HepG2 (cell line): ENCODE results near the gene CHADL. TPM values are rescaled to one million over a fixed set of nuclear protein-coding genes. Genes with fewer than 3 reads are reported as not detected.

Experiments
- ATAC-seq: fragments of 200-7000 bp; cut with Tn5 transposase; 3 replicates; pipeline ENCODE4 v1.9.1; 2020; ENCODE audit warnings: mild to moderate bottlenecking, moderate library complexity
- BruUV-seq: library from RNA; stranded (reverse); fragments of 400-500 nt; replicated peaks from 2 replicates; lab custom pipeline; 2021; lab: Mats Ljungman, UMichigan
- CTCF ChIA-PET: fragments of 300-600 bp; formaldehyde crosslinking; extraction: SDS; loops from one replicate; lab custom pipeline; 2021; ENCODE audit warnings: low total read pairs, inconsistent platforms, low intra/inter-chr PET ratio; lab: Yijun Ruan, JAX
- POLR2A ChIA-PET: fragments of 350-600 bp; sonication (Branson Sonifier 250); formaldehyde crosslinking; loops from one replicate; lab custom pipeline; 2020; ENCODE audit warnings: antibody characterized with exemption, inconsistent platforms; lab: Yijun Ruan, JAX
- DNase-seq: peaks from one replicate; pipeline ENCODE4 v3.0.0-alpha.2; 2015; ENCODE audit warnings: low spot score
- FAIRE-seq: peaks from 3 replicates; lab custom pipeline; 2011; peaks lifted over from hg19 to GRCh38; lab: Jason Lieb, UNC
- H2AFZ ChIP-seq: one replicate; pipeline ENCODE4 v1.6.1; 2011; ENCODE audit warnings: low read length, inconsistent platforms
- H3K27ac ChIP-seq: fragments of 300-600 bp; 3 replicates; pipeline ENCODE4 v1.8.0; 2011; ENCODE audit warnings: mixed run types, mild to moderate bottlenecking, mixed read lengths, low read length, inconsistent platforms; ENCODE audit not compliant: insufficient read depth; ENCODE audit errors: extremely low read length
- H3K27me3 ChIP-seq, 2 experiments: fragments of 200-600 bp in 1 of 2; 2 replicates in 1 of 2; 3 replicates in 1 of 2; pipeline versions ENCODE4 v1.6.0 to v1.8.0; 2011; ENCODE audit warnings: low read length in 2 of 2, mild to moderate bottlenecking in 2 of 2, moderate library complexity in 2 of 2, inconsistent platforms in 1 of 2; ENCODE audit not compliant: insufficient read depth in 2 of 2, control insufficient read depth in 1 of 2
- H3K36me3 ChIP-seq, 2 experiments: fragments of 200-600 bp in 1 of 2; replicated peaks in 1 of 2; 2 replicates in 1 of 2; 3 replicates in 1 of 2; pipeline versions ENCODE4 v1.5.1 to v1.8.0; 2011; ENCODE audit warnings: low read length in 2 of 2, inconsistent platforms in 1 of 2; ENCODE audit not compliant: insufficient read depth in 2 of 2, control insufficient read depth in 1 of 2
- H3K4me1 ChIP-seq: 2 replicates; pipeline ENCODE4 v1.5.1; 2012; ENCODE audit warnings: low read length, inconsistent platforms; ENCODE audit not compliant: insufficient read depth
- H3K4me2 ChIP-seq: 2 replicates; pipeline ENCODE4 v1.6.0; 2011; ENCODE audit warnings: low read depth, low read length, inconsistent platforms
- H3K4me3 ChIP-seq, 3 experiments: fragments of 200-600 bp in 1 of 3; sonication (generic), shearing (Covaris generic) in 1 of 3; replicated peaks in 1 of 3; 2 replicates each; pipeline ENCODE4 v1.5.1; 2011 to 2016; ENCODE audit warnings: low read length in 3 of 3, inconsistent platforms in 2 of 3, low read depth in 2 of 3, mild to moderate bottlenecking in 2 of 3, control low read depth in 1 of 3, mixed read lengths in 1 of 3; ENCODE audit not compliant: insufficient read depth in 1 of 3
- H3K79me2 ChIP-seq: one replicate; pipeline ENCODE4 v1.6.1; 2011; ENCODE audit warnings: low read length, inconsistent platforms; ENCODE audit not compliant: insufficient read depth
- H3K9ac ChIP-seq: 2 replicates; pipeline ENCODE4 v1.6.0; 2011; ENCODE audit warnings: mild to moderate bottlenecking, low read depth, low read length, inconsistent platforms; ENCODE audit not compliant: insufficient read depth
- H3K9me3 ChIP-seq: 2 replicates; pipeline ENCODE4 v1.5.1; 2012; ENCODE audit warnings: mild to moderate bottlenecking, low read length
- H4K20me1 ChIP-seq: 2 replicates; pipeline ENCODE4 v1.6.0; 2011; ENCODE audit warnings: inconsistent platforms, mild to moderate bottlenecking, low read length, moderate library complexity; ENCODE audit not compliant: insufficient read depth
- HIC2 ChIP-seq: sonication (generic); formaldehyde crosslinking; IDR thresholded peaks from 2 replicates; pipeline ENCODE4 v1.9.0; 2022; ENCODE audit warnings: low read depth, missing genetic modification reagents
- TARDBP ChIP-seq: sonication (generic); formaldehyde crosslinking; IDR thresholded peaks from 2 replicates; pipeline ENCODE4 v1.8.0; 2022; ENCODE audit warnings: mild to moderate bottlenecking, missing genetic modification reagents
- TFDP1 ChIP-seq: IDR thresholded peaks from 2 replicates; pipeline ENCODE4 v1.6.1; 2016; ENCODE audit warnings: missing compliant biosample characterization, missing genetic modification reagents, borderline replicate concordance
- ZBTB14 ChIP-seq: sonication (generic); formaldehyde crosslinking; IDR thresholded peaks from 2 replicates; pipeline ENCODE4 v1.4.0; 2020; ENCODE audit warnings: missing genetic modification reagents
- WGBS: methylation state at CpG from one replicate; pipeline ENCODE4 v1.1.6; 2017; ENCODE audit warnings: low lambda C conversion rate; 5-methylcytosine and 5-hydroxymethylcytosine counted together
- in situ Hi-C: cut with HindIII; loops from 2 replicates; pipeline ENCODE4 v1.10.0; 2017; ENCODE audit warnings: low pct_unique_long_range_greater_than_20kb; ENCODE audit not compliant: extremely low pct_ligation_motif_present
- intact Hi-C: fragments of 100-400 bp; cut with micrococcal nuclease; formaldehyde crosslinking; loops from one replicate; pipeline ENCODE4 v1.10.0; 2022; ENCODE audit not compliant: unreplicated experiment
- polyA plus RNA-seq, 8 experiments: library from polyadenylated mRNA; depleted of rRNA in 3 of 8; stranded (reverse) in 7 of 8; unstranded in 1 of 8; fragments of >200 nt; fragmentation: Illumina TruSeq in 4 of 8; extraction: Trizol in 4 of 8; gene quantifications; 2 replicates each; pipeline versions ENCODE4 v1.2.1 to v1.2.3, GENCODE V29; 2011 to 2016; ENCODE audit warnings: low read depth in 4 of 8, missing spikeins in 1 of 8, mixed read lengths in 1 of 8; ENCODE audit not compliant: insufficient read depth in 1 of 8
- total RNA-seq, 5 experiments: library from RNA; depleted of rRNA; stranded (reverse); fragments of >200 nt; fragmentation: Illumina TruSeq; extraction: Trizol; gene quantifications; 2 replicates each; pipeline ENCODE4 v1.2.3, GENCODE V29; 2016; ENCODE audit warnings: low read depth in 1 of 5

CHADL gene
- total and polyA plus RNA-seq, 2 of the 13 experiments (the other 11 are each of a cell fraction or from before 2014, with no cell fraction given) = 2.8 to 8.1 TPM

- in situ Hi-C loops (no loop called here), intact Hi-C loops (loop anchor here (10.0 kb wide), 1 partner anchor 165 kb away; the partner anchor contains the start of gene TOB2)
- no peak overlapping the region for H2AFZ ChIP-seq
- DNase-seq (no peak), FAIRE-seq (no peak), ATAC-seq (no peak)
- H3K27ac ChIP-seq = no peak overlapping the region
- no peak overlapping the region for H3K4me3 ChIP-seq
- WGBS = 85% methylated on average over 3 of the region's 3 CpGs
- no TSS peak for BruUV-seq
- TF ChIP-seq HIC2 (CRISPR knock-in tag) (no peak), TARDBP (CRISPR knock-in tag) (no peak), TFDP1 (CRISPR knock-in tag) (no peak), ZBTB14 (no peak)
- no peaks in the 10 kb centered on the region for H3K9me3 ChIP-seq
- POLR2A ChIA-PET = no interaction called here
- peaks cover 23% of the 10 kb centered on the region for H3K79me2 ChIP-seq
- peaks cover 18% of the 10 kb centered on the region for H3K4me1 ChIP-seq
- peaks cover 12 to 50% of the 10 kb centered on the region in 2 experiments for H3K36me3 ChIP-seq
- H3K4me2 ChIP-seq = no peak overlapping the region
- CTCF ChIA-PET = interaction anchor here (0.6 kb wide), 1 partner anchor 34 kb away, joined by 3 read pairs; no protein-coding TSS in a partner anchor
- H3K27me3 ChIP-seq = no peaks in the 10 kb centered on the region
- H4K20me1 ChIP-seq = no peaks in the 10 kb centered on the region
- H3K9ac ChIP-seq = no peak overlapping the region
These were observed 39.3 kb upstream of the CHADL start for GRCh38 chr22:41280065-41280464.
